K562 treated with DMSO at 1 percent for 48 hours (cell line): ENCODE results near the gene GNGT2. TPM values are rescaled to one million over a fixed set of nuclear protein-coding genes. Genes with fewer than 3 reads are reported as not detected.

Source experiments
- total RNA-seq: library from RNA; unstranded; fragments of 300-600 nt; gene quantifications from 2 replicates; pipeline ENCODE4 v1.2.3, GENCODE V29; 2022; ENCODE audit warnings: low replicate concordance; ENCODE audit errors: extremely low read depth

GNGT2 gene
- not detected in 2 replicates for total RNA-seq

GRCh38 chr17:49210158-49211029 is at the start of gene GNGT2, which contains the start of gene ABI3:
GNGT2 (minus strand) TSS chr17:49210574; CDS start chr17:49207422, 3,152 bp downstream.
ABI3 (plus strand) TSS chr17:49210707; CDS start chr17:49210725, 18 bp downstream.

GRCh38 chr17:49230636-49231562 is 20.5 kb upstream of the GNGT2 start, which contains the start of gene PHOSPHO1:
PHOSPHO1 (minus strand) TSS chr17:49230787; CDS start chr17:49226691, 4,096 bp downstream.

Other genes starting within 250 kb of the GNGT2 start
- gene GIP, start 242.0 kb downstream of the GNGT2 start, total RNA-seq: not detected in 2 replicates
- 183 TPM in 1 of 2 replicates, not detected in the other for gene IGF2BP1, start 213.2 kb downstream of the GNGT2 start, total RNA-seq
- not detected in 2 replicates for gene B4GALNT2, start 77.8 kb downstream of the GNGT2 start, total RNA-seq
- not detected in 2 replicates for gene ABI3, start 133 bp upstream of the GNGT2 start, total RNA-seq
- gene PHOSPHO1, start 20.2 kb upstream of the GNGT2 start, total RNA-seq: not detected in 2 replicates
- not detected in 2 replicates for gene ZNF652, start 151.7 kb upstream of the GNGT2 start, total RNA-seq
- 3,430 TPM in 1 of 2 replicates, not detected in the other for gene PHB1, start 204.3 kb upstream of the GNGT2 start, total RNA-seq